Measurements from ENCODE around the gene FAM13A. TPM values are rescaled to one million over a fixed set of nuclear protein-coding genes. Genes with fewer than 3 reads are reported as not detected.
"Not testable (repeated sequence)": the region's sequence is repeated elsewhere in the genome, so short reads cannot be mapped to it uniquely, and the experiment has no call there.

Gene FAM13A
- total and polyA plus RNA-seq, 2 donors (not counting 1 experiment from before 2014, with no cell fraction given): 0.51 to 2.1 TPM

GRCh38 chr4:88892646-88893045 is 164.3 kb downstream of the FAM13A start:
- no peak overlapping the region for H3K27ac ChIP-seq (ENCODE audit: low read length in 2 of 2)
- ATAC-seq (ENCODE audit: low read depth): no peak
- H3K79me2 ChIP-seq (ENCODE audit: control insufficient read depth, insufficient read depth, low read length): no peaks in the 10 kb centered on the region
- no peaks in the 10 kb centered on the region for H3K4me1 Mint-ChIP-seq
- H3K36me3 ChIP-seq (replicated peaks in 1 of 2; ENCODE audit: control extremely low read depth in 1 of 2, control insufficient read depth in 1 of 2, extremely low read depth in 1 of 2, insufficient read depth in 2 of 2, low read length in 1 of 2): no peaks in the 10 kb centered on the region
- intact Hi-C loops (cut with micrococcal nuclease): no loop called here
- no CpG with 5 or more reads among the region's 1 CpG for WGBS (ENCODE audit: insufficient coverage)
- no peak for DNase-seq
- TF ChIP-seq EZH2 (IDR thresholded peaks at IDR 0.05; ENCODE audit: borderline replicate concordance, insufficient read depth, low read depth, low read length, poor library complexity, severe bottlenecking): no peak
- TF ChIP-seq CTCF (IDR thresholded peaks at IDR 0.05): no peak
- peaks cover 0 to 1% (median 0%) of the 10 kb centered on the region in 3 donors for H3K9me3 ChIP-seq (ENCODE audit: control extremely low read depth in 1 of 3, control insufficient read depth in 2 of 3, insufficient read depth in 1 of 3, low read length in 2 of 3)
- H3K4me1 ChIP-seq (ENCODE audit: control insufficient read depth in 2 of 2, insufficient read depth in 2 of 2, low read length in 2 of 2): no peaks in the 10 kb centered on the region
- CTCF ChIA-PET: no interaction called here
- no peak overlapping the region for H3K4me2 ChIP-seq (replicated peaks; ENCODE audit: low read depth, low read length, poor library complexity, severe bottlenecking)
- POLR2A ChIA-PET: no interaction called here
- H3K27ac Mint-ChIP-seq: no peak overlapping the region
- no peaks in the 10 kb centered on the region for H3K9me3 Mint-ChIP-seq (ENCODE audit: insufficient read depth)
- H3K9ac ChIP-seq (ENCODE audit: low read length): no peak overlapping the region
- no peaks in the 10 kb centered on the region for H3K27me3 Mint-ChIP-seq
- H2AFZ ChIP-seq (ENCODE audit: insufficient read depth, low read depth, low read length, poor library complexity, severe bottlenecking): no peak overlapping the region
- no peak overlapping the region for H3K4me3 Mint-ChIP-seq
- no peak overlapping the region for H3K4me3 ChIP-seq (ENCODE audit: control extremely low read depth in 1 of 5, extremely low read depth in 1 of 5, insufficient read depth in 1 of 5, low read depth in 2 of 5, low read length in 4 of 5)
- no peaks in the 10 kb centered on the region for H3K27me3 ChIP-seq (replicated peaks in 1 of 4; ENCODE audit: control extremely low read depth in 1 of 4, control insufficient read depth in 3 of 4, insufficient read depth in 4 of 4, low read length in 3 of 4)
- no peaks in the 10 kb centered on the region for H4K20me1 ChIP-seq (ENCODE audit: control insufficient read depth, insufficient read depth, low read length, poor library complexity, severe bottlenecking)

- POLR2A ChIA-PET: no interaction called here
Observed at GRCh38 chr4:88891636-88892035, 165.3 kb downstream of the FAM13A start.

GRCh38 chr4:88887409-88887808 is 169.6 kb downstream of the FAM13A start:
- H3K36me3 ChIP-seq (replicated peaks in 1 of 2; ENCODE audit: control extremely low read depth in 1 of 2, control insufficient read depth in 1 of 2, extremely low read depth in 1 of 2, insufficient read depth in 2 of 2, low read length in 1 of 2); H3K4me3 ChIP-seq (ENCODE audit: control extremely low read depth in 1 of 5, extremely low read depth in 1 of 5, insufficient read depth in 1 of 5, low read depth in 2 of 5, low read length in 4 of 5); H3K4me1 ChIP-seq (ENCODE audit: control insufficient read depth in 2 of 2, insufficient read depth in 2 of 2, low read length in 2 of 2); DNase-seq; H3K9ac ChIP-seq (ENCODE audit: low read length); H3K4me3 Mint-ChIP-seq; H3K27ac ChIP-seq (ENCODE audit: low read length in 2 of 2); H3K27me3 ChIP-seq (replicated peaks in 1 of 4; ENCODE audit: control extremely low read depth in 1 of 4, control insufficient read depth in 3 of 4, insufficient read depth in 4 of 4, low read length in 3 of 4); H4K20me1 ChIP-seq (ENCODE audit: control insufficient read depth, insufficient read depth, low read length, poor library complexity, severe bottlenecking); ATAC-seq (ENCODE audit: low read depth); POLR2A ChIA-PET; H3K9me3 Mint-ChIP-seq (ENCODE audit: insufficient read depth); H3K9me3 ChIP-seq (ENCODE audit: control extremely low read depth in 1 of 3, control insufficient read depth in 2 of 3, insufficient read depth in 1 of 3, low read length in 2 of 3); H3K79me2 ChIP-seq (ENCODE audit: control insufficient read depth, insufficient read depth, low read length); H2AFZ ChIP-seq (ENCODE audit: insufficient read depth, low read depth, low read length, poor library complexity, severe bottlenecking); CTCF ChIA-PET; H3K27ac Mint-ChIP-seq; H3K4me1 Mint-ChIP-seq; H3K27me3 Mint-ChIP-seq; H3K4me2 ChIP-seq (replicated peaks; ENCODE audit: low read depth, low read length, poor library complexity, severe bottlenecking); intact Hi-C loops (cut with micrococcal nuclease): not testable (repeated sequence)
- WGBS (ENCODE audit: insufficient coverage): 100% methylated on average over 2 of the region's 3 CpGs

More at GRCh38 chr4:88891636-88892035, 165.3 kb downstream of the FAM13A start:
- Histone ChIP-seq H3K27ac (ENCODE audit: low read length in 2 of 2) (no peak overlapping the region), H3K27me3 (replicated peaks in 1 of 4; ENCODE audit: control extremely low read depth in 1 of 4, control insufficient read depth in 3 of 4, insufficient read depth in 4 of 4, low read length in 3 of 4) (no peaks in the 10 kb centered on the region), H3K9ac (ENCODE audit: low read length) (no peak overlapping the region), H4K20me1 (ENCODE audit: control insufficient read depth, insufficient read depth, low read length, poor library complexity, severe bottlenecking) (no peaks in the 10 kb centered on the region), H3K79me2 (ENCODE audit: control insufficient read depth, insufficient read depth, low read length) (no peaks in the 10 kb centered on the region), H3K4me2 (replicated peaks; ENCODE audit: low read depth, low read length, poor library complexity, severe bottlenecking) (no peak overlapping the region), H3K36me3 (replicated peaks in 1 of 2; ENCODE audit: control extremely low read depth in 1 of 2, control insufficient read depth in 1 of 2, extremely low read depth in 1 of 2, insufficient read depth in 2 of 2, low read length in 1 of 2) (no peaks in the 10 kb centered on the region), H3K4me1 (ENCODE audit: control insufficient read depth in 2 of 2, insufficient read depth in 2 of 2, low read length in 2 of 2) (no peaks in the 10 kb centered on the region), H3K4me3 (ENCODE audit: control extremely low read depth in 1 of 5, extremely low read depth in 1 of 5, insufficient read depth in 1 of 5, low read depth in 2 of 5, low read length in 4 of 5) (no peak overlapping the region), H2AFZ (ENCODE audit: insufficient read depth, low read depth, low read length, poor library complexity, severe bottlenecking) (no peak overlapping the region), H3K9me3 (ENCODE audit: control extremely low read depth in 1 of 3, control insufficient read depth in 2 of 3, insufficient read depth in 1 of 3, low read length in 2 of 3) (peaks cover 0 to 1% (median 0%) of the 10 kb centered on the region in 3 donors)
- H3K4me1 Mint-ChIP-seq: no peaks in the 10 kb centered on the region
- H3K9me3 Mint-ChIP-seq (ENCODE audit: insufficient read depth): no peaks in the 10 kb centered on the region
- intact Hi-C loops (cut with micrococcal nuclease): no loop called here
- 90% methylated on average over 1 of the region's 1 CpG for WGBS (ENCODE audit: insufficient coverage)
- ATAC-seq (ENCODE audit: low read depth) (no peak), DNase-seq (no peak)
- CTCF ChIA-PET: no interaction called here
- no peak for TF ChIP-seq CTCF (IDR thresholded peaks at IDR 0.05)
- TF ChIP-seq EZH2 (IDR thresholded peaks at IDR 0.05; ENCODE audit: borderline replicate concordance, insufficient read depth, low read depth, low read length, poor library complexity, severe bottlenecking): no peak
- H3K27ac Mint-ChIP-seq: no peak overlapping the region
- no peak overlapping the region for H3K4me3 Mint-ChIP-seq
- no peaks in the 10 kb centered on the region for H3K27me3 Mint-ChIP-seq
